ENCODE data around the gene FAM89B.

DNA sequence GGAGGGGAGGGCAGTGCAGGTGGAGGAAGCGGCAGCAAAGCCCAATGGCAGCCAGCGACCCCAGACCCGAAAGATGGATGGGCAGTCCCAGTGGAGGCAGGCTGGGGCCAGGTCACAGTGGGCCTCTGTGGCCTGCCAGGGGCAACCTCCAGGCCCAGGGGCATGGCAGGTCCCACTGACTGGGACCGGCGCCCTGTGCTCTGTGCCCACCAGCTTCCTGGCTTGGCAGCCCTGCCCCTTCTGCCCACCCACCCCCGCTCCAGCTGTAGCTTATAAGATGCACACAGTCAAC lies 27.6 kb downstream of the FAM89B start:
- TF ChIP-seq POLR2A (IDR thresholded peaks at IDR 0.05; ENCODE audit: low read depth, low read length) = no peak
- no peak for TF ChIP-seq FOS (IDR thresholded peaks at IDR 0.05; ENCODE audit: borderline replicate concordance, insufficient read depth, low read length)
- TF ChIP-seq, protein P1, sequence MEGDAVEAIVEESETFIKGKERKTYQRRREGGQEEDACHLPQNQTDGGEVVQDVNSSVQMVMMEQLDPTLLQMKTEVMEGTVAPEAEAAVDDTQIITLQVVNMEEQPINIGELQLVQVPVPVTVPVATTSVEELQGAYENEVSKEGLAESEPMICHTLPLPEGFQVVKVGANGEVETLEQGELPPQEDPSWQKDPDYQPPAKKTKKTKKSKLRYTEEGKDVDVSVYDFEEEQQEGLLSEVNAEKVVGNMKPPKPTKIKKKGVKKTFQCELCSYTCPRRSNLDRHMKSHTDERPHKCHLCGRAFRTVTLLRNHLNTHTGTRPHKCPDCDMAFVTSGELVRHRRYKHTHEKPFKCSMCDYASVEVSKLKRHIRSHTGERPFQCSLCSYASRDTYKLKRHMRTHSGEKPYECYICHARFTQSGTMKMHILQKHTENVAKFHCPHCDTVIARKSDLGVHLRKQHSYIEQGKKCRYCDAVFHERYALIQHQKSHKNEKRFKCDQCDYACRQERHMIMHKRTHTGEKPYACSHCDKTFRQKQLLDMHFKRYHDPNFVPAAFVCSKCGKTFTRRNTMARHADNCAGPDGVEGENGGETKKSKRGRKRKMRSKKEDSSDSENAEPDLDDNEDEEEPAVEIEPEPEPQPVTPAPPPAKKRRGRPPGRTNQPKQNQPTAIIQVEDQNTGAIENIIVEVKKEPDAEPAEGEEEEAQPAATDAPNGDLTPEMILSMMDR (IDR thresholded peaks at IDR 0.05; ENCODE audit: extremely low read depth in 1 of 2, insufficient read depth in 1 of 2, low read depth in 1 of 2, low read length in 2 of 2) = no peak
- no peak for TF ChIP-seq EZH2 (IDR thresholded peaks at IDR 0.05; ENCODE audit: borderline replicate concordance, low read depth, low read length, severe bottlenecking)
- no peak for TF ChIP-seq POLR2AphosphoS5 (IDR thresholded peaks at IDR 0.05; ENCODE audit: insufficient read depth, low read depth, low read length)

All from endothelial cell of umbilical vein (primary cell).